ENCODE measurements around the gene PRKN. TPM values are rescaled to one million over a fixed set of nuclear protein-coding genes. Genes with fewer than 3 reads are reported as not detected.
"Not testable (repeated sequence)": the region's sequence is repeated elsewhere in the genome, so short reads cannot be mapped to it uniquely, and the experiment has no call there.

PRKN gene
- total RNA-seq, 2 donors from 2014 or later = 7.6 to 7.9 TPM

DNA sequence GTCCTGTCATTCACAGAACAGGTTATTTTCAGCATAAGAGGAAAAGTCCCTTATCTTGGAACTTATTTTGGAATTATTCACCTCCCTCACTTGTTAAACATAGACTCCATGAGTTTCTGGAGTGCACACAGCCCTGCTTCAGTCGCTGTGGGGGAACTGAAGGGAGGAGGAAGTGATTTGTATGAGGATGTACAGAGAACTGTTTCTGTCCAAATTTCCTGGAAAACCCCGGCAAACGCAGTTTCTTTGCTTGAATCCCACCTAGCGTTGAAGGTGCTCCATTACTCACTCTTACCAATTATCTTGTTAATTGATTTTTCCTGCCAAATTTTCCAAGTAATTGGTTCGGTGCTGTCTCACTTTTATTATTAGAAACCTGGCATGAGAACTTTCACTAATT lies 1375.7 kb downstream of the PRKN start:
- intact Hi-C loops (cut with DNase I) = no loop called here
- no peak for DNase-seq (ENCODE audit: low spot score)

GRCh38 chr6:161349886-161350285 lies 1377.7 kb downstream of the PRKN start:
- no peak for DNase-seq (ENCODE audit: low spot score)
- intact Hi-C loops (cut with DNase I) = no loop called here

DNA sequence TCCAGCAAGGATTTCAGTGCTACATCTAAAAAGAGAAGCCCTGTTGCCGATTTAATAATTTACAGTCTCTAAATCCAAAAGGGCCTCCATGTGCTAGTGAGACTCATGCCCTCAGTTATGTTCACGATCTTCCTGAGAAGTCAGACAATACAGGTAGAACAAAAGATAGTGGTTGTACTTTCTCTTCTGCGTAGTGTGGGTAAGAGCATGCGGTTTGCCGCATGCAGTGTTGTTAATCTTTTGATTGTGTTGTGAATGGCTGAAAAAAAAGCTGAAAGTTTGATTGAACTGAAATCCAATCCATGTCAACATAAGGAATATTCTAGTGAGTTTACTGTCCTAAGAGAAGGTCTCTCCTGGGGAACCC lies 1379.0 kb downstream of the PRKN start:
- intact Hi-C loops (cut with DNase I) = no loop called here
- no peak for DNase-seq (ENCODE audit: low spot score)

- no peak for DNase-seq (ENCODE audit: low spot score)
- intact Hi-C loops (cut with DNase I) = no loop called here
Measured at GRCh38 chr6:161347988-161348627, 1379.5 kb downstream of the PRKN start.

DNA sequence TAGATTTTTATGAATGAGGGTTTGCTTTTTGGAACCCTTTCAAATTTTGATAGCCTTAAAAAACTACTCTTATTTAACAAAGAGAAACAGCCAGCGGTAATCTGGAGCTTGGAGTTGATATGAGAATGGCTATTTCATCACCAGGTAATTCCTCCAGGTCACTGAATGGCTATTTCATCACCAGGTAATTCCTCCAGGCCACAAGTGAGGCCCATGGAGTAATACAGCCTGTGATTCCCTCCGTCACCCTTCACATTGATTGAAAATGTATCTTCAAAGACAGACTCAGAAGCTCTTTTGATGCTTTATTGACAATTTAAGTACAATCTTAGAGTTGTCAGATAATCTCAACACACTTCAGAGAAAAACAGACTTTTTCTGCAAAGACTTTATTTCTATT lies 1380.4 kb downstream of the PRKN start:
- no peak for DNase-seq (ENCODE audit: low spot score)

DNA sequence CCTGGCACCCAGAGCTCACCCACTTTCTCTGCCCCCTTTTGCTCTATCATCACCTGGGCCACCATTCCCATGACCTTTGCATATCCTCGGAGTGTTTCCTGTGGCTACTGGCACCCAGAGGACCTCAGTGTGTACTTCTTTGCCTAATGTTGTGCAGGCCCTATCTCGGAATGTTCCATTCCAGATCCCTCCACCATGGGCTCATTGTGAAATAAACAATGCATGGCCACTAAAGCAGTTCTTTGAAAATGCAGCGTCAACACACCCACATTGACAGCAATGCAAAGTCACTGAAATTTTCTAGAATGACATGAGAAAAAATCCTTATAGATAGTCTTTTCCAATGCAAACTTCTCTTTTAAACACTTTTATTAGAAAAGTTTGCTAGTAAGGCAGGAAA lies 1380.8 kb downstream of the PRKN start:
- intact Hi-C loops (cut with DNase I) = no loop called here
- no peak for DNase-seq (ENCODE audit: low spot score)

More for the DNA sequence above, 1380.4 kb downstream of the PRKN start:
- intact Hi-C loops (cut with DNase I) = no loop called here

DNA sequence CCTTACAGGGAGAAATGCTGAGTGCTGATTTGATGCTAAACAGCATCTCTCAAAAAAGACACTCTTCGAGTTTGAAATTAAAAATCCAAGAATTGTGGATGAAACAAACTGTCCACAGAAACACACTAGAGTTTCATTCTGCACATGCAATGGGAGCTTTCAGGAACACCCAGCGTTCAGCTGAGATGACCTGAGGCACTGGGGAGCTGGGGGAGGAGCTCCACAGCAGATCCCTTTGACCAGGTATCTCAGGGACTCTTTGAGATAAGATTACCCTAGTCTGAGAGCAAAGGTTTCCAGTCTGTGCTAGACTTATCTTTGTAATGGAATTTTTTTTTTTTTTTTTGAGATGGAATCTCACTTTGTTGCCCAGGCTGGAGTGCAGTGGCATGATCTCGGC lies 1382.9 kb downstream of the PRKN start:
- intact Hi-C loops (cut with DNase I) = no loop called here
- no peak for DNase-seq (ENCODE audit: low spot score)

DNA sequence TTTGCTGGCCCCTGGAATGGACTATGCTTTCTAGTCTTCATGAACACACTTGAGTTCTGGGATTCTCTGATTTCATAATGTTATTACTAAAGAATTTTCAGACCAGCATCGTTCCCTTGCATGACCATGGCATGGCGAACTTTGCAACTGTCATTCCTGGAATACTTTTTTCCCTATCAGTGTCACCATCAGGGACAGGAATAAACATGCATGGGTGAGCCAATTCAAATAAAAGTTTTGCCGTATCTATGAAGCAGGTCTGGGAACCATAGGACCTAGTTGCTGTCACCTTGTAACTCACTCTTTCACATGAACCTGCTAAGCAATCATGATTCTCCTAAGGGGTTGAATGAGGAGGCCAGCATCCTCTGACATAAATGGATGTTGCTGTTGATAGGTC lies 1385.5 kb downstream of the PRKN start:
- DNase-seq (ENCODE audit: low spot score) = no peak
- intact Hi-C loops (cut with DNase I) = no loop called here

GRCh38 chr6:161341638-161342037 lies 1385.9 kb downstream of the PRKN start:
- intact Hi-C loops (cut with DNase I) = no loop called here
- DNase-seq (ENCODE audit: low spot score) = no peak

DNA sequence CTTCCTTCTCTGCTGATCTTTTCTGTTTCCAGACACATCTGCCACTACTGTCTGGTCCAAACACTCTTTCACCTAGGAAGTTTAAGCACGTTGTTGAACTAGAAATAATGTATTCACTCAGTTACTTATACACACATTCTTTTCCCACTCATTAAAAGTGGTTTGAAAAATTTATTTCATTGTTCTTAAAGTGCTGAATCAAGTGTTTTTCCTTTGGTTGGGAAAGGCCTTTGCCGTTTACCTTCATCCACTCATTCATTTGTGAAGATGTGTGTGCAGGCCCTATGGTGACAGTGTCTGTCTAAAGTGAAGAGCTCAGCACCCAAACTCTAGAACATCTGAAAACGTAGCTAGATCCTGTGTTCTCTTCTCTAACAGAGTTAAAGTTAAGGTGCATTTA lies 1389.6 kb downstream of the PRKN start:
- intact Hi-C loops (cut with DNase I) = no loop called here
- DNase-seq (ENCODE audit: low spot score) = no peak

- DNase-seq (ENCODE audit: low spot score) = no peak
- intact Hi-C loops (cut with DNase I) = no loop called here
Measured at GRCh38 chr6:161336479-161336878, 1391.1 kb downstream of the PRKN start.

- no peak for DNase-seq (ENCODE audit: low spot score)
- intact Hi-C loops (cut with DNase I) = loop anchor here in 1 of 2 donors (5.0 kb wide), 1 partner anchor 196 kb away; no protein-coding TSS in a partner anchor
Measured at GRCh38 chr6:161333410-161333809, 1394.2 kb downstream of the PRKN start.

DNA sequence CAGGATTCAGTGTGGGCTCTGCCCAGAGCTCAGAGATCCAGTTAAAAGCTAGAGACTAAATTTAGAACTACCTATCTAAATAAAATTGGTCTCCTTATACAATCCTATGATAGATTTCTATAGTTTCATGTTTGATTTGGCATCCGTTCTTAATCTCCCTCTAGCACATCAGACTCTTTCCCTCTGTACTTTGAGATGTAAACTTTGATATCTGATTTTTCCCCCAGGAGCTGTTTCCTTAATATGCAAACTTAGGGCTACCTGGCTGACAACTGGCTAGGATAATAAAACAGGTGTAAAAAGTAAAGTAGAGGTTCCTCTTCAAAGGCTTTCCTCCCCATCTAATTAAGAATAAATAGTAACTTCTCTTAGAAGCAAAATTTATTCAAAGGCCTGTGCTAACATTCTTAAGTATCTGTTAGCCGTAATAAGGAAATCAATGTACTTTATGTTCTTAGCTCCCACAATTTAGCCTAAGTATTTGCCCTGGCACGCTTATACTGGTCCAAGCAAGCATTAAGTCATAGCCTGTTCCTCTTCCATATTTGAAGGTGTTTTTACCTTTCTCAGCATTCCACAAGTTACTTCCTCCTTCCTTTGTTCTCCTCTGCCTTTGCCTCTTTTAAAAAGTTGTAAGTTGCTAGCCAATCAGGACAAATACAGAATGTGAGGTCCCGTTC lies 1396.0 kb downstream of the PRKN start:
- not testable (repeated sequence) for DNase-seq (ENCODE audit: low spot score)
- intact Hi-C loops (cut with DNase I) = loop anchor here in 1 of 2 donors (5.0 kb wide), 1 partner anchor 194 kb away; no protein-coding TSS in a partner anchor

DNA sequence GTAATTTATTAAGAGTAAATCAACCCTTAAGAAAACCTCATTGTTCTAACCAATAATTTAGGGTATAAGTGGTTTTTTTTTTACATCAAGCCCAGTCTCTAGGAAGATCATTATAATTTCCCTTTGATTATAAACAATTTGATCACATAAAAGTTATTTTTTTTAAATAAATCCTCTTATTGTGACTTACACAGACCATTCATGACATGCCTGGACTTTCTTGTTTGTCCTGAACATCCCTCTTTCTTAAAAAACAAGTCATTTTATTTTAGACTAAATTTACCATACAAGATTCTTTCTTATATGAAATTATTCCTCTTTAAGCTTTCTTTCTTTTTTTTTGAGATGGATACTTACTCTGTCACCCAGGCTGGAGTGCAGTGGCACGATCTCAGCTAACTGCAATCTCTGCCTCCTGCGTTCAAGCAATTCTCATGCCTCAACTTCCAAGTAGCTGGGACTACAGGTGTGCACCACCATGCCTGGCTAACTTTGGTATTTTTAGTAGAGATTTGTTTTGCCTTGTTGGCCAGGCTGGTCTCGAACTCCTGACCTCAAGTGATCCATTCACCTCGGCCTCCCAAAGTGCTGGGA lies 1400.1 kb downstream of the PRKN start:
- DNase-seq (ENCODE audit: low spot score) = no peak
- intact Hi-C loops (cut with DNase I) = no loop called here

GRCh38 chr6:161319231-161319630 lies 1408.3 kb downstream of the PRKN start:
- DNase-seq (ENCODE audit: low spot score) = no peak
- intact Hi-C loops (cut with DNase I) = no loop called here

- intact Hi-C loops (cut with DNase I) = no loop called here
Measured at GRCh38 chr6:161318456-161318855, 1409.1 kb downstream of the PRKN start.

GRCh38 chr6:161316531-161316930 lies 1411.0 kb downstream of the PRKN start:
- DNase-seq (ENCODE audit: low spot score) = no peak
- intact Hi-C loops (cut with DNase I) = no loop called here

More at GRCh38 chr6:161318456-161318855, 1409.1 kb downstream of the PRKN start:
- DNase-seq (ENCODE audit: low spot score) = no peak

GRCh38 chr6:161315246-161315917 lies 1412.2 kb downstream of the PRKN start:
- intact Hi-C loops (cut with DNase I); DNase-seq (ENCODE audit: low spot score): not testable (repeated sequence)

DNA sequence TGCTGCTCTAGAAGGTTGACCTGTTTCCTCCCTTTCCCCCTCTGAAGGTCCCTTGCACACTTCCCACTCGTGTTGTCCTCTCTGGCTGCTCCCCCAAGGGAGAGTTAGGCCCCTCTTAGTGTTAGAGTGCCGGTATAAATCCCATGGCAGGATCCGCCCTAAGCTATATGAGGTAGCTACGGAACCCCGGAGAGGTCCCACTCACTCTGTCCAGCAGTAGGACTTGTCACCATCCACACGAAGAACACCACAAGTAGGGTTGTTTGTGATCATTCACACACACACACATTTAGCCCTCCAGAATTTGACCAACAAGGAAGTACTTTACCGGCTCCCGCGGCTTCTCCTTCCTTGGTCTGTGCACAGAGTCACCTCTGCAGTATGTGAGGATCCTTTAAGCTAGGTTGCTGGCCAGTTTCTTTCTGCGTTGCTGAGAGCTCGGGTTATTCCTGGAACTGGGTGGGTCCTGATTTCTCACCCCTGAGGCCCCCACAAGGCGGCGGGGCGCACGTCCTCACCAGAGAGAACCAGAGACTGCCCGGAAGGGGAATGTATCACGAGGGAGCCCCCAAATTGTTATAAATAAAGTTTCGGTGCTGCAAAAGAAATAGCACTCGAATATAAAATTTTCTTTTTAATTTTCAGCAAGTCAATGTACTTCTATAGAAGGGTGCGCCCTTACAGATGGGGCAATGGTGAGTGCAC lies 1412.9 kb downstream of the PRKN start:
- DNase-seq (ENCODE audit: low spot score); intact Hi-C loops (cut with DNase I): not testable (repeated sequence)
